Adrenal gland (tissue), 12 donors: ENCODE measurements around the gene TICRR. TPM values are rescaled to one million over a fixed set of nuclear protein-coding genes. Genes with fewer than 3 reads are reported as not detected.

ENCODE experiments used
- DNase-seq, 7 donors: peaks; one replicate each; pipeline ENCODE4 v3.0.0-alpha.2; 2019 to 2020
- H3K27ac ChIP-seq, 5 donors: fragments of 200-600 bp; sonication (generic) in 4 of 5; 1 replicate in 3 of 5; 2 replicates in 2 of 5; pipeline versions ENCODE4 v1.5.1 to v1.8.0; 2016 to 2020; ENCODE audit warnings: mild to moderate bottlenecking in 1 of 5
- H3K27me3 ChIP-seq: fragments of 200-600 bp; 2 replicates; pipeline ENCODE4 v1.8.0; 2021
- H3K36me3 ChIP-seq, 2 donors: fragments of 200-600 bp; replicated peaks in 1 of 2; 1 replicate in 1 of 2; 2 replicates in 1 of 2; pipeline versions ENCODE4 v1.5.1 to v1.8.0; 2018 to 2022
- H3K4me1 ChIP-seq, 2 donors: fragments of 200-600 bp; replicated peaks in 1 of 2; 1 replicate in 1 of 2; 2 replicates in 1 of 2; pipeline versions ENCODE4 v1.5.1 to v1.8.0; 2018 to 2021
- H3K4me3 ChIP-seq, 4 donors: fragments of 200-600 bp; sonication (generic) in 3 of 4; one replicate each; pipeline ENCODE4 v1.5.1; 2016 to 2018
- H3K9me3 ChIP-seq, 3 donors: fragments of 200-600 bp; sonication (generic) in 1 of 3; replicated peaks in 1 of 3; 1 replicate in 2 of 3; 2 replicates in 1 of 3; pipeline versions ENCODE4 v1.5.1 to v1.8.0; 2016 to 2021
- CTCF ChIP-seq, 6 experiments: fragments of 450-650 bp in 4 of 6; fragments of 200-600 bp in 2 of 6; sonication (generic) in 1 of 6; IDR thresholded peaks; 1 replicate in 5 of 6; 2 replicates in 1 of 6; pipeline versions ENCODE4 v1.5.1 to v1.8.0; 2016 to 2021; ENCODE audit warnings: antibody characterized with exemption in 6 of 6, mild to moderate bottlenecking in 2 of 6, moderate library complexity in 1 of 6
- POLR2A ChIP-seq, 2 donors: fragments of 450-650 bp; IDR thresholded peaks; one replicate each; pipeline ENCODE4 v1.6.1; 2017; ENCODE audit warnings: antibody characterized with exemption in 2 of 2, mild to moderate bottlenecking in 2 of 2, moderate library complexity in 1 of 2
- WGBS, 4 donors: extraction: QIAGEN DNeasy Blood & Tissue Kit in 2 of 4; methylation state at CpG; one replicate each; pipeline versions ENCODE4 v1.1.5 to v1.1.7; 2013 to 2017; 5-methylcytosine and 5-hydroxymethylcytosine counted together
- intact Hi-C, 2 donors: fragments of 100-400 bp; cut with DNase I; formaldehyde crosslinking; loops; one replicate each; pipeline versions ENCODE4 v1.14.1 to v1.15.0; 2022 to 2023
- polyA plus RNA-seq, 3 donors: library from polyadenylated mRNA; stranded (reverse); fragments of 200-250 nt in 2 of 3; fragments of 350-450 nt in 1 of 3; fragmentation: Illumina TruSeq in 1 of 3; extraction: RNeasy Lipid Tissue Mini Kit (QIAGEN cat#74804) in 1 of 3; gene quantifications; one replicate each; pipeline ENCODE4 v1.2.3, GENCODE V29; 2013 to 2014
- total RNA-seq, 9 donors: library from RNA; depleted of rRNA in 4 of 9; stranded (reverse); fragments of >200 nt in 4 of 9; fragments of 120-200 nt in 1 of 9; fragmentation: NEBNext Ultra II Directional in 1 of 9; extraction: Animal tissue kit (Norgen Biotek cat#: 25700) in 1 of 9; gene quantifications; one replicate each; pipeline versions ENCODE4 v1.1.0 to v1.2.4, GENCODE V29; 2013 to 2023
- donor health status: healthy with polysubstance abuse.
- donor health status: Bipolar disorder and iron deficiency.
- donor health status: DM: yes; HTN: yes; CAD: no.
- donor health status: DM: no; HTN: no; CAD: no.
- donor health status: DM: no; HTN: no; CAD: no.
- donor health status: DM: yes; HTN: yes; CAD: no.

Gene TICRR
- total and polyA plus RNA-seq, 12 donors = 0.10 to 2.4 (median 0.19) TPM; not detected in 1

GRCh38 chr15:89647191-89647851 lies 72.1 kb downstream of the TICRR start:
- H3K9me3 ChIP-seq = no peaks in the 10 kb centered on the region
- 45 to 53% (median 50%) methylated on average over 20 to 25 of the region's 25 CpGs for WGBS, 4 donors
- DNase-seq = peak; percentile 71 to 90 (median 84)
- intact Hi-C loops = loop anchor here (5.0 to 10.0 kb wide), 2 partner anchors 45 to 97 kb away; partner anchors contain the start of genes PEX11A (in 1 of the 2) and WDR93 (in 1 of the 2)
- H3K4me3 ChIP-seq = no peak overlapping the region
- no peaks in the 10 kb centered on the region for H3K36me3 ChIP-seq
- H3K4me1 ChIP-seq = no peaks in the 10 kb centered on the region
- no peaks in the 10 kb centered on the region for H3K27me3 ChIP-seq
- TF ChIP-seq CTCF (IDR thresholded peaks at IDR 0.05) (peak; percentile 74 to 84 (median 77)), POLR2A (IDR thresholded peaks at IDR 0.05) (no peak)
- H3K27ac ChIP-seq = no peak overlapping the region

GRCh38 chr15:89648106-89649012 lies 73.1 kb downstream of the TICRR start:
- WGBS, 4 donors = 88 to 91% (median 88%) methylated on average over 43 to 102 of the region's 102 CpGs
- H3K4me3 ChIP-seq = no peak overlapping the region
- no peaks in the 10 kb centered on the region for H3K9me3 ChIP-seq
- H3K4me1 ChIP-seq = no peaks in the 10 kb centered on the region
- H3K27me3 ChIP-seq = no peaks in the 10 kb centered on the region
- H3K27ac ChIP-seq = no peak overlapping the region
- no peaks in the 10 kb centered on the region for H3K36me3 ChIP-seq
- TF ChIP-seq CTCF (IDR thresholded peaks at IDR 0.05) (no peak), POLR2A (IDR thresholded peaks at IDR 0.05) (no peak)
- intact Hi-C loops = loop anchor here (5.0 to 10.0 kb wide), 2 partner anchors 44 to 96 kb away; partner anchors contain the start of genes PEX11A (in 1 of the 2) and WDR93 (in 1 of the 2)
- no peak for DNase-seq

GRCh38 chr15:89649013-89649625 lies 73.8 kb downstream of the TICRR start:
- no peaks in the 10 kb centered on the region for H3K4me1 ChIP-seq
- no peaks in the 10 kb centered on the region for H3K9me3 ChIP-seq
- H3K4me3 ChIP-seq = no peak overlapping the region
- WGBS, 4 donors = 92 to 97% (median 95%) methylated on average over 2 to 37 of the region's 37 CpGs
- TF ChIP-seq POLR2A (IDR thresholded peaks at IDR 0.05) (no peak), CTCF (IDR thresholded peaks at IDR 0.05) (no peak)
- no peak overlapping the region for H3K27ac ChIP-seq
- no peaks in the 10 kb centered on the region for H3K36me3 ChIP-seq
- no peaks in the 10 kb centered on the region for H3K27me3 ChIP-seq
- DNase-seq = no peak
- intact Hi-C loops = loop anchor here (5.0 to 10.0 kb wide), 2 partner anchors 43 to 96 kb away; partner anchors contain the start of genes PEX11A (in 1 of the 2) and WDR93 (in 1 of the 2)

- 93 to 97% (median 95%) methylated on average over 11 to 15 of the region's 15 CpGs for WGBS, 4 donors
- DNase-seq = no peak
- H3K27me3 ChIP-seq = no peaks in the 10 kb centered on the region
- no peaks in the 10 kb centered on the region for H3K9me3 ChIP-seq
- no peaks in the 10 kb centered on the region for H3K4me1 ChIP-seq
- TF ChIP-seq POLR2A (IDR thresholded peaks at IDR 0.05) = no peak
- TF ChIP-seq CTCF (IDR thresholded peaks at IDR 0.05) = no peak
- H3K27ac ChIP-seq = no peak overlapping the region
- no peak overlapping the region for H3K4me3 ChIP-seq
- intact Hi-C loops = loop anchor here (5.0 to 10.0 kb wide), 2 partner anchors 43 to 95 kb away; partner anchors contain the start of genes PEX11A (in 1 of the 2) and WDR93 (in 1 of the 2)
- no peaks in the 10 kb centered on the region for H3K36me3 ChIP-seq
Observed at GRCh38 chr15:89649716-89650115, 74.4 kb downstream of the TICRR start.
